ENCODE measurements around the gene AGMAT.

The AGMAT gene

DNA sequence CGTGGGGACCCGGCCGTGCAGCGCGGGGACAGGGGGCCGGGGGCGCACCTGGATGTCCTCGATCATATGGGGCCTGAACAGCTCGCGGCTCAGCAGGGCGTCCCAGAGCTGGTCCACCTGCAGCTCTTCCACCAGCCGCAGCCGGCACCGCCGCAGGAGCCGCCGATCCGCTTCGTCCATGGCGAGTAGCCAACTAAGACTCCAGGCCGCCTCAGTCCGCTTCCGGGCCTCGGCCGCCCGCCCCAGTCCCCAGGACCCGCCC, 60.9 kb downstream of the AGMAT start, which contains the start of gene CASP9:
Gene CASP9, minus strand, starts transcription at position 195 of the 262 bp plus-strand sequence. Its CDS starts 15 bp downstream, at position 180.
- Histone ChIP-seq H3K9me3 (ENCODE audit: insufficient read depth, low read length) (no peaks in the 10 kb centered on the region), H3K79me2 (ENCODE audit: insufficient read depth, low read length) (peaks cover 10% of the 10 kb centered on the region), H3K4me3 (ENCODE audit: insufficient read depth, low read length, poor library complexity, severe bottlenecking) (peak within 1 kb of the TSS; percentile 73), H3K9ac (ENCODE audit: low read length) (peak within 1 kb of the TSS; percentile 59), H3K27ac (ENCODE audit: low read depth, low read length) (peak within 1 kb of the TSS; percentile 80), H4K20me1 (ENCODE audit: low read depth, low read length) (no peaks in the 10 kb centered on the region), H3K9me2 (replicated peaks; ENCODE audit: insufficient read depth, low read length) (no peaks in the 10 kb centered on the region), H3F3A (ENCODE audit: insufficient read depth) (peaks cover 12% of the 10 kb centered on the region), H3K36me3 (ENCODE audit: low read length) (no peaks in the 10 kb centered on the region), H2AFZ (ENCODE audit: low read depth, low read length, severe bottlenecking) (peak within 1 kb of the TSS; percentile 76), H3K27me3 (ENCODE audit: low read length) (no peaks in the 10 kb centered on the region), H3K4me2 (ENCODE audit: low read depth, low read length, poor library complexity, severe bottlenecking) (peak within 1 kb of the TSS; percentile 96)
- TF ChIP-seq, protein P1, sequence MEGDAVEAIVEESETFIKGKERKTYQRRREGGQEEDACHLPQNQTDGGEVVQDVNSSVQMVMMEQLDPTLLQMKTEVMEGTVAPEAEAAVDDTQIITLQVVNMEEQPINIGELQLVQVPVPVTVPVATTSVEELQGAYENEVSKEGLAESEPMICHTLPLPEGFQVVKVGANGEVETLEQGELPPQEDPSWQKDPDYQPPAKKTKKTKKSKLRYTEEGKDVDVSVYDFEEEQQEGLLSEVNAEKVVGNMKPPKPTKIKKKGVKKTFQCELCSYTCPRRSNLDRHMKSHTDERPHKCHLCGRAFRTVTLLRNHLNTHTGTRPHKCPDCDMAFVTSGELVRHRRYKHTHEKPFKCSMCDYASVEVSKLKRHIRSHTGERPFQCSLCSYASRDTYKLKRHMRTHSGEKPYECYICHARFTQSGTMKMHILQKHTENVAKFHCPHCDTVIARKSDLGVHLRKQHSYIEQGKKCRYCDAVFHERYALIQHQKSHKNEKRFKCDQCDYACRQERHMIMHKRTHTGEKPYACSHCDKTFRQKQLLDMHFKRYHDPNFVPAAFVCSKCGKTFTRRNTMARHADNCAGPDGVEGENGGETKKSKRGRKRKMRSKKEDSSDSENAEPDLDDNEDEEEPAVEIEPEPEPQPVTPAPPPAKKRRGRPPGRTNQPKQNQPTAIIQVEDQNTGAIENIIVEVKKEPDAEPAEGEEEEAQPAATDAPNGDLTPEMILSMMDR (IDR thresholded peaks at IDR 0.05; ENCODE audit: insufficient read depth, low read length, poor library complexity, severe bottlenecking): no peak

DNA sequence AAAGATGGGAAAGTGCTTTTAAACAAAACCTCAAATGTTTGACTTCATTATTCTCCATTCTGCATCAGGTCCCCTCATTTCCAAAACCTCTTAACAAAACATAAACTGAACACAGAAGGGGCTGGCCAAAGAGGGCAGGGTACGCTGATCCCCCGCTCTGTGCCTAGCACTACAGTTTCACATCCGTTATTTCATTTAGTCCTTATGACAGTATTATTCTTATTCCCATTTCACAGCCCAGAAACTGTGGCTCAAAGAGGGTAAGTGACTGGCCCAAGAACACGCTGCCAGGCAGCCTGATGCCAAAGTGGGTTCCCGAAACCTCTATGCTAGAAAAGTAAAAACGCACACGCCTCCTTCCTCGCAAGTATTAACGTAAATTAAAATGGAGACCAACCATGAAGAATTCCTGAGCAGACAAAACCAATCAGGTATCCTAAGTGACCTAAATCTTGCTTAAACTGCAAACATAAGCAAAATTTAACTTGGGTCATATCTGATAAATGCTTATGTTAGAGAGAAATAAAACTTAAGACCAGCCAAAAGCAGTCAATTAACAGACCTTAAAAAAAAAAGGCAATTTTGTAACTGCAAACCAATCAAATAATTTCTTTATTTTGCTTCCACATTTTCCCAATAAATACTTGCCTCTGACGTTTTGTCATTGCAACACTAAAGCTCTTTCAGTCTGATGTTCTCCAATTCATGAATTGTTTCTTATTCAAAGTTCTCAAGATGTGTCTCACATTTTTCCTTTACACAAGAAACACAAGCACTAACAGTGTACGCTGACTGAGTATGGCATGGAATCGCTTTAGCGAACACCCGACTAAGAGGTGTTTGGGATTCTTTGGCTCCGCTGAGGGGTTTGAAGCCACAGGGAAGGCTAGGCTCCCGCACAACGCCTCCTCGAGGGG, 61.5 kb downstream of the AGMAT start:
- Histone ChIP-seq H2AFZ (ENCODE audit: low read depth, low read length, severe bottlenecking) (peak overlapping the region; percentile 8), H3F3A (ENCODE audit: insufficient read depth) (peaks cover 12% of the 10 kb centered on the region), H3K9ac (ENCODE audit: low read length) (peak overlapping the region; percentile 59), H3K4me3 (ENCODE audit: insufficient read depth, low read length, poor library complexity, severe bottlenecking) (peak overlapping the region; percentile 65), H3K9me2 (replicated peaks; ENCODE audit: insufficient read depth, low read length) (no peaks in the 10 kb centered on the region), H3K9me3 (ENCODE audit: insufficient read depth, low read length) (no peaks in the 10 kb centered on the region), H3K4me2 (ENCODE audit: low read depth, low read length, poor library complexity, severe bottlenecking) (peak overlapping the region; percentile 96), H3K27ac (ENCODE audit: low read depth, low read length) (0 out of 2 replicates have a peak overlapping the region, but pooled peaks have one; percentile 29), H3K36me3 (ENCODE audit: low read length) (no peaks in the 10 kb centered on the region), H3K27me3 (ENCODE audit: low read length) (no peaks in the 10 kb centered on the region), H4K20me1 (ENCODE audit: low read depth, low read length) (no peaks in the 10 kb centered on the region), H3K79me2 (ENCODE audit: insufficient read depth, low read length) (peaks cover 10% of the 10 kb centered on the region)
- no peak for TF ChIP-seq EZH2phosphoT487 (conservative IDR thresholded peaks at IDR 0.05; ENCODE audit: low read length)
- TF ChIP-seq, protein P1 (IDR thresholded peaks at IDR 0.05; ENCODE audit: insufficient read depth, low read length, poor library complexity, severe bottlenecking): no peak

DNA sequence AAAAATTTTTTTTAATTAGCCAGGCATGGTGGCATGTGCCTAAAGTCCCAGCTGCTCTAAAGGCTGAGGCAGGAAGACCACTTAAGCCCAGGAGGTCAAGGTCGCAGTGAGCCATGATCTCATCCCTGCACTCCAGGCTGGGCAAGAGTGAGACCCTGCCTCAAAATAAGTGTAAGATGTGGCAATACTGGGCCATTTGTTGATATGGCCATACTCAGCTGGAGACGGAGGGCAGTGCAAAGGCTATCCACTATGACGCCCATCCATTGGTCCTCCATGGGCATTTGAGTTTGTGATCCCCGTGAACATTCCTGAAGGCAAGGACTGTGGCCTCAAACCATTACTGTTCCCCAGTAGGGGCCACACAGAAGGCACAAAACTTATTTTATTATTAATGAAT, 62.3 kb downstream of the AGMAT start:
- no peak for TF ChIP-seq EZH2phosphoT487 (conservative IDR thresholded peaks at IDR 0.05; ENCODE audit: low read length)
- TF ChIP-seq, protein P1 (IDR thresholded peaks at IDR 0.05; ENCODE audit: insufficient read depth, low read length, poor library complexity, severe bottlenecking): no peak
- H3K9me3 ChIP-seq (ENCODE audit: insufficient read depth, low read length): no peaks in the 10 kb centered on the region
- peaks cover 5% of the 10 kb centered on the region for H3K79me2 ChIP-seq (ENCODE audit: insufficient read depth, low read length)
- H3K9ac ChIP-seq (ENCODE audit: low read length): no peak overlapping the region
- H3K4me3 ChIP-seq (ENCODE audit: insufficient read depth, low read length, poor library complexity, severe bottlenecking): no peak overlapping the region
- peaks cover 12% of the 10 kb centered on the region for H3F3A ChIP-seq (ENCODE audit: insufficient read depth)
- H4K20me1 ChIP-seq (ENCODE audit: low read depth, low read length): no peaks in the 10 kb centered on the region
- no peak overlapping the region for H3K27ac ChIP-seq (ENCODE audit: low read depth, low read length)
- no peaks in the 10 kb centered on the region for H3K27me3 ChIP-seq (ENCODE audit: low read length)
- no peaks in the 10 kb centered on the region for H3K9me2 ChIP-seq (replicated peaks; ENCODE audit: insufficient read depth, low read length)
- no peaks in the 10 kb centered on the region for H3K36me3 ChIP-seq (ENCODE audit: low read length)
- no peak overlapping the region for H2AFZ ChIP-seq (ENCODE audit: low read depth, low read length, severe bottlenecking)
- peak overlapping the region; percentile 96 for H3K4me2 ChIP-seq (ENCODE audit: low read depth, low read length, poor library complexity, severe bottlenecking)

Data from SU-DHL-6 (cell line).